Activated CD4-positive, alpha-beta T cell treated with anti-CD3 and anti-CD28 coated beads, Interleukin-2, Interleukin-4, amounts not matched to agents 100 ng/mL and 50 ng/mL, durations not matched to agents 16 hours and 8 hours (primary cell): ENCODE results near the gene NXT1.
A peak's percentile ranks its signal among the peaks of the same experiment; 100 is the strongest.
"Not testable (repeated sequence)": the region's sequence is repeated elsewhere in the genome, so short reads cannot be mapped to it uniquely, and the experiment has no call there.

Source experiments
- DNase-seq: peaks from one replicate; pipeline ENCODE4 v3.0.0-alpha.2; 2020; ENCODE audit warnings: low spot score

Gene NXT1

DNA sequence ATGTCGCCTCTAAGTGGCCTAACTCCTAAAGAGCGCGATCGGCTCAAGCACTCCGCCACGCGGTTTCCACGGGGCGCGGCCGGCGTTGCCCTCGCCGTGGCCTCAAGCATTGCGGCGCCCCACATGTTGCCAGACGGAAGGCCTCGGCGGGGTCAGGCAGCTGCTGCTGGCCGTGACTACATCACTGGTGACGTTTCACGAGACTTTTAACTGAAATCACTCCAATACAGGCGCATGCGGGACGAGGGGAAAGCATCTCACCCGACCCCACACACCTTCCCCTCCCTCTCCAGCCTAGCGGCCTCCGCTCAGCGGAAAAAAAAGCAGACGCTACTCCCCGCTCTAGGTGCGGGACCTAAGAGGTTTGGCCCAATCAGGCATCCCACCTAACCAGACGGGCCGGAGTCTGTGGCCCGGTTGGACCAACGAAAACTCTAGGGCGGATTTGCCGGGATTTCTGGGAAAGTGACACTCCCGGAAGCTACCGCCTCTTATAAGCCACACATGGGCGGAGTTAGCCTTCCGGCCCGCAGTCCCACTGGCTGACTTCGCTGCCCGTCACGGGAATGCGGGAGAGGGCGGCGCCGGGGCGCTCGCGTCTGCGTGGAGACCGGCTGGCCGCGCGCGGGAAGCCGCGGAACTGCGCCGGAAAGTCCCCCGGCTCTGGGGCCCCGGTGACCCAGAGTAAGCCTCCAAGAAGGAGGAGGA lies at the start of gene NXT1:
Gene NXT1, plus strand, starts transcription at position 596 of the 708 bp plus-strand sequence. CDS start 3,251 bp downstream, outside the sequence.
- peak; percentile 98 for DNase-seq

DNA sequence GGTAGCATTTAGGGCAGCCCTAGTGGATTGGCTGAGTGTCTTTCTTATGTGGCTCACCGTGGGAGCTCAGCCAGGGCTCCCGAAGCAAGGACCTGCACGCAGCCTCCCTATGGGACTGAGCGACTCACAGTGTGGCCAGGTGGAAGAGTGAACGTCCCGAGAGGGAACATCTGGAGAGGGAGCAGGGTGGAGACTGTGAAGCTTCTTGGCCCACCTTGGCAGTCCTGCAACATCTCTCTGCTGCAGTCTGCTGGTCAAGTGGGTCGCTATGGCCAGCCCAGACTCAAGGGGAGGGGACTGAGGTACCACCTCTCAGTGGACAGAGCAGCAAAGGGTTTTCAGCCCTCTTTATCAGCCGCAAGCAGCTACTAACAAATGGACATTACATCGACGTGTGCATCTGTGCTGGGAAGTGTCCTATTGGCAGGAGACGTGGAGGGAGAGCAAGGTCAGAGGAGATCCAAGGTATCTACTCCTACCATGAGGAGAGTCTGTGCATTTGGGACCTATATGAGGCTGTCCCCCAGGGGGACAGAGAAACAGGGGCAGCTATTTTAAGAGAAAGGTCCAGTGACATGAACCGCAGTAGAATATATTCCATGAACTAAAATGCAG lies 49.0 kb upstream of the NXT1 start:
- DNase-seq: no peak

DNA sequence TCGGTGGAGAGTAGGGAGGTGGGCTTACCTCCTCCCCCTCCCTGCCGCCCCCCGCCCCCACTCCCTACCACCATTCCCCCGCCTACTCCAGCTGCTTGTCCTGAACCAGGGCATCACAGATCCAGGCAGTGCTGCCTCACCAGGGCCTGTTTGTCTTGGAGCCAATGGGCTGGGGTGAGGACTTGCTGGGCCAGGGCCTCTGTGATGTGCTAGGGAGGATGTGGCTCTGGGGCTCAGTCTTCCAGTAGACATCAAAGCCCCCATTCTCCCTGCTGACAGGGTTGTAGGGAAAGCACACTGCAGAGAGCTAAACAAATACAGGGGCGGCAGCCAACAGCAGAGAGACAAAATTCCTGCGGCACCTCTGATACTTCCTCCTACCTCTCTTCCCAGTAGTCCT lies 48.2 kb upstream of the NXT1 start:
- DNase-seq: no peak

DNA sequence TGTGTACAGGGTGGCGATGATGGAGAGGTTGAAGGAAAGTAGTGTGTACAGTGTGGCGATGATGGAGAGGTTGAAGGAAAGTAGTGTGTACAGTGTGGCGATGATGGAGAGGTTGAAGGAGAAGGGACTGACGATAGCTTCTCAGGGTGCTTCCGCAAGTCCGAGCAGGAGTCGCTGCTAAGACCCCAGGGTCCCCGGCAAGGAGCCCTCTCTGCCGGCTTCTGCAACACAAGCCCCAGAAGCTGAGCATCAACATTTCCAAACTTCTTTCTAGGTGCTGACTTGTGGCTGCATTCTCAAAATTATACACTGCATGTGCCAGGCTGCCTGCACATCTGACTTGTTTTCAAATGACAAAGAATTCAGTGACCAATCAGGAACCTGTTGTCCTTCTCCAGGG lies 47.8 kb upstream of the NXT1 start:
- DNase-seq: no peak

- DNase-seq: no peak
Measured at GRCh38 chr20:23303325-23304102, 47.1 kb upstream of the NXT1 start.

GRCh38 chr20:23304616-23305015 lies 46.0 kb upstream of the NXT1 start:
- DNase-seq: no peak

GRCh38 chr20:23305098-23305497 lies 45.5 kb upstream of the NXT1 start:
- no peak for DNase-seq

DNA sequence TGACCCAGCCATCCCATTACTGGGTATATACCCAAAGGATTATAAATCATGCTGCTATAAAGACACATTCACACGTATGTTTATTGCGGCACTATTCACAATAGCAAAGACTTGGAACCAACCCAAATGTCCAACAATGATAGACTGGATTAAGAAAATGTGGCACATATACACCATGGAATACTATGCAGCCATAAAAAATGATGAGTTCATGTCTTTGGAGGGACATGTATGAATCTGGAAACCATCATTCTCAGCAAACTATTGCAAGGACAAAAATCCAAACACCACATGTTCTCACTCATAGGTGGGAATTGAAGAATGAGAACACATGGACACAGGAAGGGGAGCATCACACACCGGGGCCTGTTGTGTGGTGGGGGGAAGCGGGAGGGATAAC lies 43.2 kb upstream of the NXT1 start:
- DNase-seq: not testable (repeated sequence)

GRCh38 chr20:23308024-23308423 lies 42.6 kb upstream of the NXT1 start:
- no peak for DNase-seq

- DNase-seq: no peak
Measured at GRCh38 chr20:23308908-23309307, 41.7 kb upstream of the NXT1 start.

DNA sequence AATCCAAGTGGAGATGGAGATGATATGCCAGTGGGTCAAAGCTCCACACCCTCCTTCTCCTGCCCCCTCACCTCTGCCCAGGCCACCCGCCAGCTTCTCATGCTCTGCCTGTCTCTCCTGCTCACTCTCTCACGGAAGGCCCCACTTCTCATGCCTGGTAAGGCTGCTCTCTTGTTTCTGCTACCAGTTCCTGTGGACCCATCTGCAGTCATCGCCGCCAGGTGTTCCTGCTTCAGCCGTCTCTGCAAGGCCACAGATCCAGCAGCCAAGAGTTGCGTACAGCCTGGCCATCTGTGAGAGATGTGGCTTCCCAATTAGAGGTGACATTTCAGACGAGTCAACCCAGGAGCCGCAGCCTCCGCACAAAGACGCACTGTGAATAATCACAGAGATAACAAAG lies 40.8 kb upstream of the NXT1 start:
- DNase-seq: no peak

- no peak for DNase-seq
Measured at GRCh38 chr20:23311947-23312506, 38.6 kb upstream of the NXT1 start.

DNA sequence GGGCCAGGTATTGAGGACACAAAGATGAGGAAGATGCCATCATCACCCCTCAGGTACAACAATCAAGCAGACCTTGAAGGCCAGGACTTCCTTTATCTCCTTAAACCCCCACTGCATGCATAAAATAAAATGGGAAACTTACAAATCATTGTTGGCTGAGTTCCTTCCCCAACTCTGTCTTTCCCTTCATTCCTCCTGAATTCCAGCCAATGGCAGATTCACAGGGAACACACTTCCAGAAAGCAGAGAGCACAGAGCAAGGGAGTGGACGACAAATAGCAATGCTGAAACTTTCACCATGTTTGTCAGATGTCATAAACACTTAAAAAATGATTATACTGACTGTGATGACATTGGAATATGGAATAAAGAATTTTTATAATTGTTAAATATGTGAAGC lies 37.3 kb upstream of the NXT1 start:
- no peak for DNase-seq

GRCh38 chr20:23314699-23315098 lies 35.9 kb upstream of the NXT1 start:
- DNase-seq: no peak

GRCh38 chr20:23315099-23315498 lies 35.5 kb upstream of the NXT1 start:
- no peak for DNase-seq

GRCh38 chr20:23316626-23317025 lies 34.0 kb upstream of the NXT1 start:
- DNase-seq: no peak

GRCh38 chr20:23317081-23317480 lies 33.5 kb upstream of the NXT1 start:
- no peak for DNase-seq

- no peak for DNase-seq
Measured at GRCh38 chr20:23318347-23318746, 32.2 kb upstream of the NXT1 start.

DNA sequence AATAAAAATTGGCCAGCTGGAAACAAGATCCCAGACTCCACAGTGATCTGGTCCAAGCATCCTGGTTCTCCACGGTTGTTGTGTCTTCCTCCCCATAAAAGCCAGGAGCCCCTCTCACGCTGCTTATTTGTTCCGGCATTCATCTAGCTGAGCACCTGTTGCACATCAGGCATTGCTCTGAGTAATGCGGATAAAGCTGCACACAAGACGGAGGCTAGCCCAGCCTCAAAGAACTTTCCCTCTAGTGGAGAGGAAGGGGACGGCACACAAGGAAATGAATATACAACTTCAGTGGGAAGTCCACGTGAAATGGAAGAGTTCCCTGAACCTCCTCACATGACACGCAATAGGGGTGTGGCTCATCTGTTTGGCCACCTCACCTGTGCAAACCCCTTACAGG lies 30.3 kb upstream of the NXT1 start:
- no peak for DNase-seq

DNA sequence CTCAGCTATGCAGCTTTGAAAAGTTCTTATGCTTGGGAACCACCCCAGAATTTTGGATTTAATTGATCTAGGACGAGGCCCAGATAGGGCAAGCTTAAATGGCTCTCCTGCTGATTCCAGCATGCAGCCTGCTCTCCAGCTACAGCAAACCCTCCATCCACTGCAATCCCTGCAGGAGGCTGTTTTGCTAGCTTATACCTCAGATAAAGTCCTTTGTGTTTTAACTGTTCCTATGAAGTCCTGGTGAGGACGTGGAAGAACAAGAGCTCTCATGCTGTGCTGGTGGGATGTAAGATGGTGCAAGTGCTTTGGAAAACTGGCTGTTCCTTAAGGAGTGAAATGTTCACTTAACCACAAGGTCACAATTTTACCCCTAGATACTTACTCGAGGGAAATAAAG lies 25.5 kb upstream of the NXT1 start:
- DNase-seq: no peak

DNA sequence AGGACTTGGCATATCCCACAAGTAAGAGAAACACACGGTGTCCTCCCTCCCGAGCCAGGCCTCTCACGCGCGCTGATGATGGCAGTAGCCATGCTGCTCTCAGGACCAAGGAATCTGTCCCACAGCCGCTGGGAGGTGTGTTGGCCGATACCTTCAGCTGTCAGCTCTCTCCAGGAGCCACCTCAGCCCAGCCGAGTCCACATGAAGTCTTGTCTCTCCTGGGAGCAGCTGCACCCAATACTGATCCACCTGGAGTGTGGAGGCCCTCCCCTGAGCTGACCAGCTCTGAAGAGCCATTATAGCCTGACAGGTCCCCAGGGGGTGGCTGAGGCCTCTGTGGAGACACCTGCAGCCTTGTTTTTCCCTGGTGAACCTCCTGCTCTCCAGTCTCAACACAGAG lies 23.8 kb upstream of the NXT1 start:
- DNase-seq: no peak

DNA sequence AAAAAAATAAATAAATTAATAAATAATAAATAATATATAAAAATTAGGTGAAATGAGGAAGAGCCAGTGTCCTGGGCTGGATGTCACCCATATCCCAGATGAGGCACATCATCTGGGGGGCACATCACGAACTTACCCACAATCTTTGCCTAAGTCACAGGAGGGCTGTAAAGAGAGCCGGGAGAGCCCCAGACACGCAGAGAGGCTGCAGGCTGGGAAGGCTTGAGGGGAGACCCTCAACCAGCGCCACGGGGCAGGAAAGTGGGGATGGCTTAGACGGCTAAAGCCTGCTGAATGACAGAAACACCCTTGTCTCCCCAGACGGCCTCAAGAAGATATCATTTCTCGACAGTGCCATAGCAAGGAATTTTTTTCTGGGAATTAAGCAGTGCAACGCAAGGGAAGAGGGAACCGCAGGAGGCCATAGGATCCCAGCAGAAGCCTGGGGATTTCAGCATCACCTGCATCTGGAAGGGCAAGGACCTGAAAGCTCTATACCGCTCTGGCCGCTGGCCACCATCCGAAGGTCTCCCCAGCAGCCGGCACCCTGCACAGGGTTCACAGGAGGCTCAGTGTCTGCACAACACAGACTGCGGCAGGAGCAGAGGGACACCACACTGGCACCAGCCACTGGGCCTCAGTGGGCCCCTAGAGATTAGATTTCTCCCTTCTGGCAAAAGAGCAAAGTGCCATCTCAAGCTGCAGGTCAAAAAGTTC lies 22.8 kb upstream of the NXT1 start:
- no peak for DNase-seq
